GM08714 (cell line): ENCODE measurements around the gene GRAMD2A.
"Not testable (repeated sequence)": the region's sequence is repeated elsewhere in the genome, so short reads cannot be mapped to it uniquely, and the experiment has no call there.

Source experiments
- H3K4me3 ChIP-seq: fragments of 200-500 bp; sonication (Bioruptor generic); 2 replicates; pipeline ENCODE4 v1.5.1; 2014; ENCODE audit warnings: mild to moderate bottlenecking, low read length, inconsistent platforms
- ZNF274 ChIP-seq: IDR thresholded peaks from 2 replicates; pipeline ENCODE4 v1.6.1; 2012; ENCODE audit warnings: mild to moderate bottlenecking, low read depth, low read length

The GRAMD2A gene

DNA sequence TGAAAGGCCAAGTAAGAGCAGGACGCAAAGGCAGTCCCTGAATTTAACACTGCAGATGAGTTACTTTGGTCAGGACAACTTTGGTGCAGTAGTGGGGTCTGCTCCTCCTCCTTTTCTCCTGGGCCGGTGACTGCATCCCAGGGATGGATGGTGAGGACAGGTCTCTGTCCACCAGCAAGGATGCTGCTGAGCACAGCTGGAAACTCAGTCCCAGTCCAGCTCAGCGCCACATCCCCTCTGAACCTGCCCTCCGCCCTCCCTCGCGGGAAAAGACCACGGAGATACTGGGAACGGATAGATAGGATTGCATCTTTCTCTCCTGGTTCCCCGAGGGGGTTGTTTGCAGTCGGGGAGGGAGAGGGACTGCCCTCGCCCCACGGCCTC, 13.8 kb downstream of the GRAMD2A start:
- no peak overlapping the region for H3K4me3 ChIP-seq

DNA sequence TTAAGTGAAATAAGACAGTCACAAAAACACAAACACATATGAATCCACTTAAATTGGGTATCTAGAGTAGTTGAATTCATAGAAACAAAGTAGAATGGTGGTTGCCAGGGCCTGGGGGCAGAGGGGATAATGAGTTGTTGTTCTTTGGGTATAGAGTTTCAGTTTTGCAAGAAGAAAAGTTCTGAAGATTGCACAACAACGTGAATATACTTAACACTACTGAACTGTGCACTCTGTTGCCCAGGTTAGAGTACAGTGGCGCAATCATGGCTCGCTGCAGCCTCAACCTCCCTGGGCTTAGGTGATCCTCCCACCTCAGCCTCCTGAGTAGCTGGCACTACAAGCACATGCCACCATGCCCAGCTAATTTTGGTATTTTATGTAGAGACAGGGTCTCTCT, 14.9 kb downstream of the GRAMD2A start:
- H3K4me3 ChIP-seq, result no peak overlapping the region
- TF ChIP-seq ZNF274, result no peak

More for the DNA sequence above, 13.8 kb downstream of the GRAMD2A start:
- TF ChIP-seq ZNF274, result no peak

DNA sequence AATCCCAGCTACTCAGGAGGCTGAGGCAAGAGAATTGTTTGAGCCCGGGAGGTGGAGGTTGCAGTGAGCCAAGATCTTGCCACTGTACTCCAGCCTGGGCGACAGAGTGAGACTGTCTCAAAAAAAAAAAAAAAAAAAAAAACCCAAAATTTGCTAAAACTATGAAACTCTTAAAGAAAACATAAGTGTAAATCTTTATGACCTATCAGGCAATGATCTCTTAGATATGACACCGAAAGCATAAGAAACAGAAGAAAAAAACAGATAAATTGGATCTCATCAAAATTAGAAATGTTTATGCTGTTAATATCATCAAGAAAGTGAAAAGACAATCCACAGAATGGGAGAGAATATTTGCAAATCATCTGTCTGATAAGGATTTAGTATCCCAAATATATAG, 15.3 kb downstream of the GRAMD2A start:
- TF ChIP-seq ZNF274, result no peak
- H3K4me3 ChIP-seq, result no peak overlapping the region

DNA sequence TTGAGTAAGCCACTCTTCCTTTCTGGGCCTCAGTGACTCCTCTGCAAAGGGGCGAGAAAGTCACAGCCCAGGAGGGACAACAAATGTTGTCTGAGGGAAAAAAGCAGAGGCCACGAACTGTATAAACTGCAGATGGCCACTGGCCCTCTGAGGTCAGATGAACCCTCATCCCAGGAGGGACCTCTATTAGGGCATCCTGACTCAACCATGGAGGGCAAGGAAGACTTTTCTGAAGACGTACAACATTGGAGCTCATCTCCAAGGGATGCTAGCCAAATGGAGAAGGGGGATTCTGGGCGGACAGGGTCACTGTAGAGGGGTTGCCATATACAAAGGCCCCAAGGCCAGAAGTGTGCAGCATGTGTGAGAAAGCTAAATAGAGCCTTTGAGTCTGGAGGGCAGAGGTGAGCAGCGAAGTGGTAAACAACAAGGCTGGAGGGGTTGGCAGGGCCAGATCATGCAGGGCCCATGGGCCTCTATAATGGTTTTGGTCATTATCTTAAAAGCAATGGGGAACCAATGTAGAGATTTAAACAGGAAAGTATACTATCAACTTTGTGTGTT, 16.7 kb downstream of the GRAMD2A start:
- no peak for TF ChIP-seq ZNF274
- no peak overlapping the region for H3K4me3 ChIP-seq

DNA sequence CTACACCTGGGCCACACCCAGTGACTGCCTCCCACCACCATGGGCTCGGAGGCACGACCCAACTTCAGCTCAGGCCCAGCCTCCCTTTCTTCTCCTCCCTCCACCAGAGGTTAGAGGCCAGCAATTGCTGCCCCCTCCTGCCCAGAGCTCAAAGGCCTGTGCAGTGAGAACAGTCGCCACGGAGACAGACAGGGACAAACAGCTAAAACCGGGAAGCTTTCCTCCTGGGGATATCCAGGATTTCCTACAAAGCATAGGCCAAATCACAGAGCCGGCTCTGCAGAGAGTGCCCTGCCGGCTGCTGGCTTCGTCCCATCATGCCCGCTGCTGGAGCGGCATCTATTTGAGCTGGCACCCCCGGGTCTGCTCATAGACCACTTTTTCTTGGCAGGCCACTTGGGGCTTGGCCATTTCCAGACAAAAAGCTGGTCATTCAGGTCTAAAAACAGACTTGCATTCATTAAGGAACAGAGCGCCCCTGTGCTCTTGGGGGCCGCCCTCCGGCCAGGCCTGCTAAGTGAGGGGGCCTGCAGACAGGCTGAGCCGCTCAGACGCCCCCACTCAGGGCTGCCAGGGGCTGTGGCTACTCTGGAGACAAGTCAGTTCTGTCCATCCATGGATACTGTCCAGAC, 17.5 kb downstream of the GRAMD2A start:
- H3K4me3 ChIP-seq, result no peak overlapping the region
- no peak for TF ChIP-seq ZNF274

DNA sequence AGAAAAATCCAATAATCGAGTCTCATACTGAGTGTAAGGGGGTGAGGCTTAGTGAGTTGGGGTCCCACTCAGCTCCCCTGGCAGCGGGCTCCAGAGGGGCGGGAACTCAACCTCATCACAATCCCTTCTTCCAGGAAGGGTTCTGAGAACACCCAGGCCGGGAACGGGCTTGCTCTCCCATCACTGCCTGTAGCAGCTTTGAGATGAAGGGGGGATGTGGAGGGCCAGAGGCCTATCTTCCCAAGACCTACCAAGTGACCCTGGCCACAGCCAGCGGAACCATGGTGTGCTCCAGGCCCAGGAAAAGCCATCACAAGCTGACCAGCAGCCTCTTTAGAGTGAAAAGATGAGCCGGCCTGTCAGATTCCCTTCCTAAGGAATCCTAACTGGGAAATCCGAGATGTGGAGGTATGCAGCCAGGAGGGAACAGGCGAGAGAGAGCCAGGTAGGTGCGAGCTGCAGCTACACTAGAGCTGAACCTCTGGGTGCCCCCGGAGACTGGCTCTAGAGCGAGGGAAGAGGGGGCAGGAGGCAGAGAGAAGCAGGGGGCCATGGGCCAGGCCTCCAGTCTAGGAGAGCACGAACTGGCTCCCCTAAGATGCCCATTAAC, 18.5 kb downstream of the GRAMD2A start:
- TF ChIP-seq ZNF274, result no peak
- no peak overlapping the region for H3K4me3 ChIP-seq

DNA sequence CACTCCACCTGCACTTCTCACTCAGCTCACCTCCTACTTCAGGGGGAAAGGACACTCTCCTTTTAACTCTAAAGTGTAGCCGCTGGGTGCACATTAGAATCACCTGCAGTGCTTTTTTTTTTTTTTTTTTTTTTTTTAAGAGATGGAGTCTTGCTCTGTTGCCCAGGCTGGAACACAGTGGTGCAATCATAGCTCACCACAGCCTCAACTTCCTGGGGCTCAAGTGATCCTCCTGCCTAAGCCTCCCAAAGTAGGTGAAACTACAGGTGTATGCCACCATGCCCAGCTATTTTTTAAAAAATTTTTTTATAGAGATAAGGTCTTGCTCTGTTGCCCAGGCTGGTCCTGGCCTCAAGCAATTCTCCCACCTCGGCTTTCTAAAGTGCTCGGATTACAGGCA, 20.8 kb downstream of the GRAMD2A start:
- TF ChIP-seq ZNF274, result no peak
- no peak overlapping the region for H3K4me3 ChIP-seq

DNA sequence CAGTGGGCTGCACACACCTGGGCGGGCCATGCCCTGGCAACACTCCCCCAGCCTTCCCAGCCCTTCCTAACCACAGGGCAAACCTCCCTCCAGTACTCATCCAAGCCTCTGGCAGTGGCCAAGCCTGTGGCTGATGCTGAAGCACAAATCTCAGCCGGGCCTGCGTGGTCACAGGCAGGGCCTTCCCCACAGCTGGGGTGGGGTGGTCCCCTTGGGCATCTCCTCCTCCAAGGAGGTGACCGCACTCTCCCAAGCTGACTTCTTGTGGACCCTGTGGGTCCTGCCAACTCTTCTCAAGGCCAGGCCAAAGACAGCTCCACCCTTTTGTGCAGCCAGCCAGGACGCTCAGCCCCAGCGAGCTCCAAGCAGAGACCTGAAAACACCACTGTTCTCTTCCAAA, 21.4 kb downstream of the GRAMD2A start:
- TF ChIP-seq ZNF274, result no peak
- H3K4me3 ChIP-seq, result no peak overlapping the region

DNA sequence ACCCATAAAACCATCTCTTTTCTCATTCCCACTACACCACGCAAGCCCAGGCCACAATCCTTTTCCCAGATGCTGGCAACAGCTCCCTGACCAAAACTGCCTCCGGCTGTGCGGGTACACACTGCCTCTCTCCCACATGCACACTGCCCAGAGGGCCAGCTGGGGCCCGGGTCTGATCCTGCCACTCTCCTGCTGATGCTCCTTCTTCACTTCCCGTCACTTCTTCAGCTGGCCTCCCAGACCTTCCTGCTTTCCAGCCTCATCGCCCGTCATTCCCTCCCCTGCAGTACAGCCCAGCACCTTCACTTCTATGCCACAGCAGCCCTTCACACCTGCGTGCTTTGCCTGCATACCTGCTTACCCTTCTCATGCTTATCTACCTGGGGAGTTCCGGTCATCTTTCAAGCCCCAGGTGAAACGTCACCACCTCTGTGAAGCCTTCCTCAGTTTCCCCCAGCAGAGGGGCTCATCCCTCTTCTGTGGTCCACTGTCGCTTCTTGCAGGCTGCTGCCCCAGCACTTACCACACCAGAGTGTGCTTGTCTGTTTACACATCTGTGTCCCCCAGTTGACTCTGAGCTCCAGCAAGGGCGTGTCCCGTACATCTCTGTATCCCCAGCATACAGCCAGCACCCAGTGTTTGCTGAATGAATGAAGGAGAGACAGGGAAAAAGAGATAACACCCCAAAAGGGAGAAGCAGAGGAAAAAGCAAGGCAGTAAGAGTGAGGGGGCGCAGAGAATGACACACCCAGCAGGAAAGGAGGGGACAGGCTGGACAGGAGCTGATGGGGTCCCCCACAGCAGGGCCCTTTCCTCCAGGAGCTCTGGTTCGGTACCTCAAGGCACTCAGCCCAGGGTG, 22.2 kb downstream of the GRAMD2A start:
- no peak for TF ChIP-seq ZNF274
- H3K4me3 ChIP-seq, result no peak overlapping the region

DNA sequence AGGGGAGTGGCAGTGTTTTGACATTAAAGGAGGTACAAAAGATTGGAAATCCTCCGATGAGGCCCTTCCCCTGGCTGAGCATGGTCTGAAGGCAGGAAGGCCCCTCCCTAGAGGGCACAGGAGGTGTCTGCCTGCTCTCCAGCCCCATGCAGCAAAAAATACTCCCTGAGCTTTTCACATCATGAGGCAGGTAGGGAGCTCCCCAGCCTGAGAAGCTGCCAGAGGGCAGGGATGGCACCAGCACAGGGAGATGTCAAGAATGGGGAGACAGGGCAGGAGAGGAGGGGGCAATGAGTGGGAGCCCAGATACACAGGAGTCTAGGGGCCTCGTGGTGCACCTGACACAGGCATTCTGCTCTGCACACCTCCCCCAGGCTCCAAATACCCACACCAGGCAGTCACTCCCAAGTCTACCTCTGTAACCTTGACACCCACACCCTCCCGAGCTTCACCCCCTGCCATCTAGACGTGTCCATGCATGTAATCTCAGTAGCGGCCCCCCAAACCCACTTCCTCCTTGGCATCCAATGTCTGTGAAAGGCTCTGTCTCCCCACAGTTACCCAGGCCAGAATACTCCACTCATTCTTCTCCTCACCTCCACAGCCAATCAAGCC, 22.9 kb downstream of the GRAMD2A start:
- no peak for TF ChIP-seq ZNF274
- H3K4me3 ChIP-seq, result no peak overlapping the region

DNA sequence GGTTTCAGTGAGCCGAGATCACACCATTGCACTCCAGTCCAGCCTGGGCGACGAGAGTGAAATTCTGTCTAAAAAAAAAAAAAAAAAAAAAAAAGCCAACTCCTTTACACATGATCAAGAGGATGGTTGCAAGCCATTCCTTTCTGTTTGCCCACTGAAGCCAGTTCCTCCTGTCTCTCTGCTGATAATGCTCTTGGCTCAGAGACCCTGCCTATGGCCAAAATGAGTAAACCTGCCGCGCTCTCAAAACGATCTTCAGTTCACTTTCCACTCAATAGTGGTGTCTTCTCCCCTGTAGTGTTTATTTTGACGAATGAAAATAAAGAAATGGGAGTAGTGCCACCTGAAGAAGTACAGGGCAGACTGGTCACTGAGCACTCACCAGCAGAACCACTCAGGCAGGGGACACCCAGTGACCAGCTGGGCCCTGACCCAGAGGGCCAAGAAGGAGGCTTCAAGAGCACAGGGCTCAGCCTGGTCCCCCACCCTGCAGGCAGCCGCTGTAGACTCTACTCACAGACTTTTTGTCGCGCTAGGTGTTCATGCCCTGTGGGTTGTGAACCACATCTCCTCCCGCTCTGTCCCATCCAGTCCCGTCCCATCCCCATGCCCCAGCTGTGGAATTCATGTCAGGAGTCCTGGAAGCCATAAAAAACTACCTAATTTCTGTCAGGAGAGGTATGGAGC, 23.6 kb downstream of the GRAMD2A start:
- no peak for TF ChIP-seq ZNF274
- H3K4me3 ChIP-seq, result no peak overlapping the region

DNA sequence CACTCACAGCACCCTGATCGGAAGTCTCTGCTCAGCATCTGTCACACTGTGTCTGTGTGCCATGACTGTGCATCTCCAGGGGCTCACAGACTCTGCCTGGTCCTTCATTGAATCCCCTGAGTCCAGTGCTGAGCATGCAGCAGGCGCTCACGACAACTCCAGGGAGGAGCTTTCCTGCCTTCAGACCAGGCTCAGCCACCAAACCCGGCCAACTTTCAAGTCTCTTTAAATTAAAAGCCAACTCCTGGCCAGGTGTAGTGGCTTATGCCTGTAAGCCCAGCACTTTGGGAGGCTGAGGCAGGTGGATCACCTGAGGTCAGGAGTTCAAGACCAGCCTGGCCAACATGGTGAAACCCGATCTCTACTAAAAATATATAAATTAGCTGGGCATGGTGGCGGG, 24.2 kb downstream of the GRAMD2A start:
- TF ChIP-seq ZNF274, result no peak
- H3K4me3 ChIP-seq, result no peak overlapping the region

DNA sequence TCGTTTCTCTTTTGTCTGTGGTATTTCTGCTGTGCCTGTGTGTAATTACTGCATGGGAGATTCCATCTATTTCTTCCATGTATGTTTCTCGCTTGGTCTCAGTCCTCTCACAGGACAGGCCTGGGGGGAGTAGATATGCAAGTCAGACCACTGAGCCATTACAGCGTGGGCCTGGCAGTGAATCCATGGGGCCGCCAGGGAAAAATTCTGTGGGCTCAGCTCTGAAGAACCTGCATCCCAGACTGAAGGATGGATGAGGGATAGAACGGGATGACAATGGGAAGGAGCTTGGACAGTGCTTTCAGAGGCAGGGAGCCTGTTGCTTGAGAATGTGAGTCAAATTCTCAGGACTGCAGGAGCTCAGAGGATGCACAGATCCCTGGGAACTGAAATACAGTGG, 24.8 kb downstream of the GRAMD2A start:
- no peak for TF ChIP-seq ZNF274
- no peak overlapping the region for H3K4me3 ChIP-seq

DNA sequence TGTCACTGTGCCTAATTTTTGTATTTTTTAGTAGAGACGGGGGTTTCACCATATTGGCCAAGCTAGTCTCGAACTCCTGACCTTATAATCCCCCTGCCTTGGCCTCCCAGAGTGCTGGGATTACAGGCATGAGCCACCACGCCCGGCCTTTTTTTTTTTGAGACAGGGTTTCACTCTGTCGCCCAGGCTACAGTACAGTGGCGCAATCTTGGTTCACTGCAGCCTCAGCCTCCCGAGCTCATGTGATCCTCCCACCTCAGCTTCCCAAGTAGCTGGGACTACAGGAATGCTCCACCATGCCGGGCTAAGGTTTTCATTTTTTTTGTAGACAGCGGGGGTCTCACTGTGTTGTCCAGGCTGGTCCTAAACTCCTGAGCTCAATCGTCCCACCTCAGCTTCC, 25.6 kb downstream of the GRAMD2A start:
- not testable (repeated sequence) for H3K4me3 ChIP-seq
